GM21529 (cell line): Measurements from ENCODE around the gene EID2.

Experiments used
- ATAC-seq: cut with Tn5 transposase; IDR thresholded peaks from one replicate; pipeline ENCODE4 v1.9.1; 2021; ENCODE audit not compliant: unreplicated experiment

Gene EID2

GRCh38 chr19:39539165-39539517, 820 bp downstream of the EID2 start:
- ATAC-seq, result no peak

- ATAC-seq, result no peak
Measured at GRCh38 chr19:39533791-39534190, 6.2 kb downstream of the EID2 start.

DNA sequence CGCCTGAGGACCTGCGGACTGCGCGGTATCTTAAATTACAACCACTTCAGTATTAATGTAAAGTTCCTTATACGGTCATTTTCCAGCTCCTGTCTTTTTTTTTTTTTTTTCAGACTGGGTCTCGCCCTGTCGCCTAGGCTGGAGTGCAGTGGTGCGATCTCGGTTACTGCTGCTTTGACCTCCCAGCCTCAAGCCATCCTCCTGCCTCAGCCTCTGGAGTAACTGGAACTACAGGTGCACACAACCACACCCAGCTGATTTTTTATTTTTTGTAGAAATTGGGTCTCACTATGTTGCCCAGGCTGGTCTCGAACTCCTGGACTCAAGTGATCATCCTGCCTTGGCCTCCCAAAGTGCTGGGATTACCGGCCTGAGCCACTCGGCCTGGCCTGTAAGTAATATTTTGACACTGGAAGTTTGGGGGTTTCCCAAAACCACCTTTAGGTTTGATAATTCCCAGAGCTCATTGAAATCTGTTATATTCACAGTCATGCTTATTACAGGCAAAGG, 6.9 kb downstream of the EID2 start:
- ATAC-seq, result peak; percentile 5

- peak; percentile 87 for ATAC-seq
Measured at GRCh38 chr19:39532233-39533002, 7.5 kb downstream of the EID2 start, which contains the start of gene EID2B. Gene EID2B, minus strand, starts transcription at chr19:39532852. Its CDS starts 50 bp downstream, at chr19:39532802.

DNA sequence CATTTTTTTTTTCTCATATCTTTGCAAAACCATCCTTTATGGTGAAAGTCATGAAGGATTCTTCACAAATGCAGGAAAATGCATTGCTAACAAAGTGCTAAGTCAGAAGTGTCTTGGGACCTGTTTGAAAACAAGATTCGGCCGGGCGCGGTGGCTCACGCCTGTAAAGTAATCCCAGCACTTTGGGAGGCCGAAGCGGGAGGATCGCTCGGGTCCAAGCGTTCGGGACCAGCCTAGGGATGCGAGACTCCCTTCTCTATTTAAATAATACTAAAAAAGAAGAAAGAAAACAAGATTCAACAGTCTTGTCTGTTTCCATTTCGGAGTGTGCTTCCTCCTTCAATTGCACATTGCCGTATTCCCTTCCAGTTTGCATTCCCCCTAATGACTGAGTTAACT, 8.1 kb downstream of the EID2 start:
- no peak for ATAC-seq

- no peak for ATAC-seq
Measured at GRCh38 chr19:39525205-39525604, 14.8 kb downstream of the EID2 start.

- no peak for ATAC-seq
Measured at GRCh38 chr19:39524495-39524894, 15.5 kb downstream of the EID2 start.

DNA sequence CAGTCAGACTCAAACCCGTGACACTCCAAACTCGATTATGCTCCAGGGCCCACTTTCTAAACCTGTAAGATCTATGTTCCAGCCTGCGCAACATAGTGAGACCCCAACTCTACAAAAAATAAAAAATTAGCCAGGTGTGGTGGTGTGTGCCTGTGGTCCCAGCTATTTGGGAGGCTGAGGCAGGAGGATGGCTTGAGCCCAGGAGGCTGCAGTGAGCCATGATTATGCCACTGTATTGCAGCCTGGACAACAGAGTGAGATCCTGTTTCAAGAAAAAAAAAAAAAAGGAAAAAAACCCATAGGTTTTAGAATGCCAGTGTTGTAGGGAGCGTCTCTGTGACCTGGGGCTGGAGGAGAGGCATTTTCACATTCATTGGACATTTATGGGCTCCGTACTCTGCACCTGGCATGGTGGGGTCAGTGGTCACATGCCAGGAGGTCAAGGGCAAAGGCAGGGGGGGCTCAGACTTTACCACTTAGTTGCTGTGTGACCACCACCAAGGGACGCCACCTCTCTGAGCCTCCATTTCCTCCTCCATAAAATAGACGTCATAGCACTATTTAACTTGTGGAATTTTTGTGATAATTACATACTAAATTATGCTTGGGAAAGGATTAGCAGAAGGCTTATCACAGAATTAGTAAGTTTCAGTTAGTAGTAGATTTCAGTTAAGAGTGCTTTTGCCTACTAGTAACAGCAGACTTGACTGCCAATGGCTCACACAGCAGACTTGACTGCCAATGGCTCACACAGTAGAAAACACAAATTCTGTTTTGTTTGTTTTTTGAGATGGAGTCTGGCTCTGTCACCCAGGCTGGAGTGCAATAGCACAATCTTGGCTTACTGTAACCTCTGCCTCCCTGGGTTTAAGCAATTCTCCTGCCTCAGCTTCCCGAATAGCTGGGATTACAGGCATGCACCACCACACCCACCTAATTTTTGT, 19.1 kb downstream of the EID2 start:
- no peak for ATAC-seq

GRCh38 chr19:39518975-39519374, 21.0 kb downstream of the EID2 start:
- no peak for ATAC-seq

- ATAC-seq, result no peak
Measured at GRCh38 chr19:39518458-39518857, 21.5 kb downstream of the EID2 start.

- ATAC-seq, result no peak
Measured at GRCh38 chr19:39517432-39517831, 22.5 kb downstream of the EID2 start.

- ATAC-seq, result no peak
Measured at GRCh38 chr19:39516270-39516669, 23.7 kb downstream of the EID2 start.

DNA sequence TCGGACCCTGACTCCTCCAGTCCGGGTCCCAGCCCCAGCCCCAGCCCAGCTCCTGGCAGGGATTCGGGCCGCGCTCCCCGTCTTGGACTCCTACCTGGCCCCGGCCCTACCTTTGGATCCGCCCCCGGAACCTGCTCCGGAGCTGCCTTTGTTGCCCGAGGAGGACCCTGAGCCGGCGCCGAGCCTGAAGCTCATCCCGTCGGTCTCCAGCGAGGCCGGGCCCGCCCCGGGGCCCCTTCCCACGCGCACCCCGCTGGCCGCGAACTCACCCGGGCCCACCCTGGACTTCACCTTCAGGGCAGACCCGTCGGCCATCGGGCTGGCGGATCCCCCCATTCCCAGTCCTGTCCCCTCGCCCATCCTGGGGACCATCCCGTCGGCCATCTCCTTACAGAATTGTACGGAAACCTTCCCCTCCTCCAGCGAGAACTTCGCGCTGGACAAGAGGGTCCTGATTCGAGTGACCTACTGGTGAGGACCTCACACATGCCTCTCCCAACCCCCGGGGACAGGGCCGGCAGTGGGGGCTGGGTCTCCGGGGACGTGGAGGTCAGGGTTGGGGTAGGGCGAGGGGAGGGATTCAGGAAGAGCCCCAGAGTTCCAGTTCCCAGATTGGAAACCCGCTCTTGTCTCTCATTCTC, 24.3 kb downstream of the EID2 start:
- no peak for ATAC-seq

DNA sequence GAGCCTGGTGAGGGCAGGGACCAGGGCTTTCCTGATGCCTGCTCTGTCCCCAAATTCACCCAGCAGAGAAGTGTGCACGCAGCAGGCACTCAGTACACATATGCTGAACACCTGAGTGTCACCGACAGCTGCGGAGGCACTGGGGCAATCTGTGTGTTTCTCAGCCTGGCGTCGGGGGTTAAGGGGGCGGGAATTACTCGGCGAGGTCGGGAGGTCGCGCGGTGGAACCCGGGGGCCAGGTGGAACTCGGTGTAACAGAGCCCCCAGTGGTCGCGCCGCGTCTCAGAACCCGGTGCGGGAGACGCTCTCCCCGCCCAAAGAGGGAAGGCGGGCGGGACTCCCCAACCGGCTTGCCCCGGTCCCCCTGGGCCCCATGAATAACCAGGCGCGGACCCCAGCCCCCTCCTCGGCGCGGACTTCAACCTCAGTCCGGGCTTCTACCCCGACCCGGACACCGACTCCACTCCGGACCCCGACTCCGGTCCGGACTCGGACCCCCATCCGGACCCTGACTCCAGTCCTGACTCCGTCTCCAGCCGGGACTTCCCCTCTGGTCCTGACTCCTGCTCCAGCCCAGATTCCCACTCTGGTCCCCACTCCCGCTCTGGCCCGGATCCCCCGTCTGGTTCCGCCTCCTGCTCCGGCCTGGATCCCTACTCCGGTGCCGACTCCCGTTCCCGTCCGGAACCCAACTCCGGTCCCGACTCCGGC, 25.0 kb downstream of the EID2 start, which contains the start of gene SELENOV:
Gene SELENOV, plus strand, starts transcription at position 300 of the 711 bp plus-strand sequence. Its CDS starts 74 bp downstream, at position 374.
- ATAC-seq, result no peak

DNA sequence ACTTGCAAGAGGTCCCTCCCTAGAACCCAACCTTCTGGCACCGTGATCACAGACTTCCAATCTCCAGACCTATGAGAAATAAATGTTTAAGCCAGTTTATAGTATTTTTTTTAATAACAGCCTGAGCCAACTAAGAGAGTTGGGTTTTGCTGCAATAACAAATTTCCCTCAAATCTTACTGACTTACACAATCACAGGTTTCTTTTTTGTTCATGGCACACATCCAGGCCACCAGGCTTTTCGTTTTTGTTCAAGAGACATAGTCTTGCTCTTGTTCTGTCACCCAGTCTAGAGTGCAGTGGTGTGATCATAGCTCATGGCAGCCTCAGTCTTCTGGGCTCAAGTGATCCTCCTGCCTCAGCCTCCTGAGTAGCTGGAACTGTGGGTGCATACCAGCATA, 27.0 kb downstream of the EID2 start:
- no peak for ATAC-seq

GRCh38 chr19:39509233-39509632, 30.7 kb downstream of the EID2 start:
- no peak for ATAC-seq

DNA sequence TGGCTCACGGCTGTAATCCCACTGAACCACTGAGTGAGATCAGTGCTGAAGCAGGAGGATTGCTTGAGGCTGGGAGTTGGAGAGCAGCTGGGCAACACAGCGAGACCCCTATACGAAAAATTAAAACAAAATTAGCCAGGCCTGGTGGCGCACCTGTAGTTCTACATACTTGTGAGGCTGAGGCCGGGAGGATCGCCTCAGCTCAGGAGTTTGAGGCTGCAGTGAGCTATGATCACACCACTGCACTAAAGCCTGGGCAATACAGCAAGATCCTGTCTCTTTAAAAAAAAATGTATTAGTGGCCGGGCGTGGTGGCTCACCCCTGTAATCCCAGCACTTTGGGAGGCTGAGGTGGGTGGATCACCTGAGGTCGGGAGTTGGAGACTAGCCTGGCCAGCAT, 31.3 kb downstream of the EID2 start:
- ATAC-seq, result no peak

GRCh38 chr19:39507715-39508364, 32.1 kb downstream of the EID2 start:
- no peak for ATAC-seq

GRCh38 chr19:39506944-39507714, 32.8 kb downstream of the EID2 start:
- ATAC-seq, result peak; percentile 48
